GM18907 (cell line): ENCODE results near the gene SUGP2.
A peak's percentile ranks its signal among the peaks of the same experiment; 100 is the strongest.

Source experiments
- ATAC-seq: cut with Tn5 transposase; IDR thresholded peaks from one replicate; pipeline ENCODE4 v1.9.1; 2021; ENCODE audit warnings: mild to moderate bottlenecking, moderate library complexity; ENCODE audit not compliant: unreplicated experiment

SUGP2 gene

DNA sequence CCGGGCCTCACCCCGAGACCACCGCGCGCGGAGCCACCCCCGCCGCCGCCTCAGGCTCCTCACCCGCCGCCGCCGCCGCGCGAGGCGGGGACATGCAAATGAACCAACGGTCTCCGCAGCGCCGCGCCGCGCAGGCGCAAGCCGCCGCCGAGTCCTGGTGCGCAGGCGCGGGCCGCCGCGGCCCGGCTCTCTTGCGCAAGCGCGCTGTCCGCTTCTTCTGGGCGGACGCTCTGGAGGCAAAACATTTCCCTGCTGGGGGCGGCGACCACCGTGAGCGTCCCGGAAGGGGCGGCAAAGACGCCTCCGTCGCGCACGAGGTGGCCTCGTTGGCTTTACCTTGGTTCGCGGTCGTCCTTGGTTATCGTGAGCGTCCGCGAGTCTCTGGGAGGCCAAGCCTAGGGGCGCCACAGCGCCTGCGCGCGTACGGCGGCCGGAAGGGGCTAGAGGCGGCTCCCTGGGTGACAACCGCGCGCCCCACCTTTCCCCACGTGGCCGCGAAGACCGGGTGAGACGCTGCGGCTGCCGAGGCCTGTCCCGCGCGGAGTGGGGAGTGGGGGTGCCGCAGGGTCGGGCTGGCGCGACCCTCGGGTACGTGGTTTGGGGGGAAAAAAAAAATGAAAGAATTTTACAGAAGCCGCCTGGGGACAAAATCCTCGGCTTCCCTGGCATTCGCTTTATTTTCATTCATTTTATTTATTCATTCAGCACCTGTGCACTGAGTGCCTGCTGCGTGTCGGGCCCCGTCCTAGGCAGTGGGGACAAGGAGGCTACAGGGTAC, at the start of gene SUGP2, which contains the start of gene ARMC6:
SUGP2 (minus strand) TSS at position 92 of the 778 bp plus-strand sequence. CDS start 2,446 bp downstream, outside the sequence.
ARMC6 (plus strand) TSS at position 178 of the 778 bp plus-strand sequence. CDS start 607 bp downstream, outside the sequence.
- ATAC-seq: peak; percentile 72

GRCh38 chr19:19081642-19082151, 48.4 kb upstream of the SUGP2 start:
- ATAC-seq: no peak

GRCh38 chr19:19079571-19079970, 46.3 kb upstream of the SUGP2 start:
- no peak for ATAC-seq

DNA sequence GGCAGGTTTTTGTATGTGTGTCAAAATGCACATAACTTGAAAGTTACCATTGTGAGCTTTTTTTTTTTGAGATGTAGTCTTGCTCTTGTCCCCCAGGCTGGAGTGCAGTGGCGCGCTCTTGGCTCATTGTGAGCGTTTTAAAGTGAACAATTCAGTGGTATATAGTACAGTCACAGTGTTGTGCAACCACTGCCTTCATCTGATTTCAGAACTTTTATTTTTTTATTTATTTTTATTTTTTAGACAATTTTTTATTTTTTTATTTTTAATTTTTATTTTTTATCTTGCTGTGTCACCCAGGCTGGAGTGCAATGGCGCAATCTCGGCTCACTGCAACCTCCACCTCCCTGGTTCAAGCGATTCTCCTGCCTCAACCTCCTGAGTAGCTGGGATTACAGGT, 45.5 kb upstream of the SUGP2 start:
- ATAC-seq: no peak

GRCh38 chr19:19077103-19077502, 43.8 kb upstream of the SUGP2 start:
- ATAC-seq: no peak

DNA sequence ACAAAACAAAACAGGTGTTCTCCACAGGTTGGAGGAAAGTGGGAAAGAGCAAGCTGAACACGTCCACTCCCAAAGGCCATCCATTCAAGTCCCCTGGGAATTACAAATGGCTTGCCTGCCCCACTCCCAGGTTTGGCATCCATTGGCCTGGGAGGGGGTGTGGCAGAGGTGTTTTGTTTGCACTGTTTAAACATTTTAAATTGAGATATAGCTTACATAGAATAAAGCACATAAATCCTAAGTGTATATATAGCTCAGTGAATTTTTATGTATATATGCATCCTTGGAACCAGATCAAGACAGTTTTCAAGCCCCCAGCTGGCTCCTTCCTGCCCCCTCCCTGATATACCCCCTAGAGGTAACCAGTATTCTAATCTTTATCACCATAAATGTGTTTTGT, 43.2 kb upstream of the SUGP2 start:
- ATAC-seq: no peak

- no peak for ATAC-seq
Observed at GRCh38 chr19:19075126-19075525, 41.8 kb upstream of the SUGP2 start.

DNA sequence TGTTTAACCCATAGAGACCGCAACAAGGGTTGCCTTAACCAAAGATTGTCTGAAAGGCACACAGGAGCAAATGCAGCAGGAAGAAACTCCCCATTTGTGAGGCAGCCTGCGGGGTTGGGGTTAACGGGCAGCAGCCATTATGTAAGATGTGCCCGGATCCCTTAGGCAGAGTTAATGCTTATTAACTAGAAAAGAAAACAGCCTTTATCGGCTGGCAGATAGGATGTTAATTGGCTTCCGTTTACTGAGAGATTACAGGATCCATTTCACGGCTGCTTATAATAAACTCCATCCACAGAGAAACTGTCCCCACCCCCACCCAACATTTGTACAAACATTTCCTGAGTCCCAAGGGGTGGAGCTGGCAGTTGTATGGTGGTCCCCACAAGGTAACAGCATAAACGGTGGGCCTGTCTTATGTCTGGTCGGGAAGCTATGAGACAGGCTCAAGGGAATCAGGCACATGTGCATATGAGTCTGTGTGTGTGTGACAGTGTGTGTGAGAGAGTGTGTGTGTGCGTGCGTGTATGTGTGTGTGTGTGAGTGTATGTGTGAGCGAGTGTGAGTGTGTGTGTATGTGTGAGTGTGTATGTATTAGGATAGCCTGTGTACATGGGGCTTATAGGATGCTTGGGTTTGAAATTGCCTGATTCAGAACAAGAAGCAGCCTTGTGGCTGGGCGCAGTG, 41.0 kb upstream of the SUGP2 start:
- no peak for ATAC-seq

DNA sequence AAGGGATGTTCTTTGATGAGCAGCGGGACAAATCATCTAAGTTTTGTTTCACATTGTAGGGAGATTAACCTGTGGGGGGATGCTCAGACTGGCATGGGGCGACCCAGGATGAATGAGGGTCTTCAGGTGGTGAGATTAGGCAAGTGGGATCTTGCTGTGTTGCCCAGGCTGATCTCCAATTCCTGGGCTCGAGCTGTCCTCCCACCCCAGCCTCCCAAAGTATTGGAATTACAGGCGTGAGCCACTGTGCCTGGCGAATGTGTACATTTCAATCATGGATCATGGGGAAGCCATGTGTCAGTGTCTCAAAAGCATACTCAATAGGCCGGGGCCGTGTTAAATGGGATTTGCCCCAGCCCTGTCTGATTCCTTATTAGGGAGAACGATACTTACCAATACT, 38.6 kb upstream of the SUGP2 start:
- no peak for ATAC-seq

DNA sequence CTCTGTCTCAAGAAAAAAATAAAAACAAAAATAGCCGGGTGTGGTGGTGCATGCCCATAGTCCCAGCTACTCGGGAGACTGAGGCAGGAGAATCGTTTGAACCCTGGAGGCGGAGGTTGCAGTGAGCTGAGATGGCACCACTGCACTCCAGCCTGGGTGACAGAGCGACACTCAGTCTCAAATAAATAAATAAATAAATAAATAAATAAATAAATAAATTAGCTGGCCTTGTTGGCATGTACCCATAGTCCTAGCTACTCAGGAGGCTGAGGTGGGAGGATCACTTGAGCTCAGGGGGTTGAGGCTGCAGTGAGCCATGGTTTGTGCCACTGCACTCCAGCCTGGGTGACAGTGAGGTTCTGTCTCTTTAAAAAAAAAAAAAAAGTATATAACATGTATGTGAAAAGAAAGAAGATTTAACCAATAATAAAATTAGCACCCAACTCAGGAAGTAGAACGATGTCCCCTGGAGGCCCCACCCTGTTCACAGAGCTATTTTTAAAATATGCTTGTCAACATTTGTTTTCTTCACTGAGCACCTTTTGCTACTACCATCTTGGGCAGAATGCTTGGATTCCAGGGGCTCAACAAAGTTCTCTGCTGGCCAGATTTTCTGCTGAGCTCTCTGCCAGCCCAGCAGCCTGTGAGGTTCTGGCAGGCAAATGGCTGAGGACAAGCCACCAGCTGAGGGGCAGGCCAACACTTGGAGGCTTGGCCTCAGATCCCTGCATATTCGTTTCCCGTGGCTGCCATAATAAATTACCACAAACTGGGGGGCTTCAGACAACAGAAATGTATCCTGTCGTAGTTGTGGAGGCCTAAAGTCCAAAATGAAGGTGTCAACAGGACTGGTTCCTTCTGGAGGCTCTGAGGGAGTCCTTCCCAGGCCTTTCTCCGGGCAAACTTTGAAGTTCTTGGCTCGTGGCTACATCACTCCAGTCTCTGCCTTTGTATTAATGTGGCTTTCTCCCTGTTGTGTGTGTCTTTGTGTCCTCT, 35.6 kb upstream of the SUGP2 start:
- ATAC-seq: no peak

DNA sequence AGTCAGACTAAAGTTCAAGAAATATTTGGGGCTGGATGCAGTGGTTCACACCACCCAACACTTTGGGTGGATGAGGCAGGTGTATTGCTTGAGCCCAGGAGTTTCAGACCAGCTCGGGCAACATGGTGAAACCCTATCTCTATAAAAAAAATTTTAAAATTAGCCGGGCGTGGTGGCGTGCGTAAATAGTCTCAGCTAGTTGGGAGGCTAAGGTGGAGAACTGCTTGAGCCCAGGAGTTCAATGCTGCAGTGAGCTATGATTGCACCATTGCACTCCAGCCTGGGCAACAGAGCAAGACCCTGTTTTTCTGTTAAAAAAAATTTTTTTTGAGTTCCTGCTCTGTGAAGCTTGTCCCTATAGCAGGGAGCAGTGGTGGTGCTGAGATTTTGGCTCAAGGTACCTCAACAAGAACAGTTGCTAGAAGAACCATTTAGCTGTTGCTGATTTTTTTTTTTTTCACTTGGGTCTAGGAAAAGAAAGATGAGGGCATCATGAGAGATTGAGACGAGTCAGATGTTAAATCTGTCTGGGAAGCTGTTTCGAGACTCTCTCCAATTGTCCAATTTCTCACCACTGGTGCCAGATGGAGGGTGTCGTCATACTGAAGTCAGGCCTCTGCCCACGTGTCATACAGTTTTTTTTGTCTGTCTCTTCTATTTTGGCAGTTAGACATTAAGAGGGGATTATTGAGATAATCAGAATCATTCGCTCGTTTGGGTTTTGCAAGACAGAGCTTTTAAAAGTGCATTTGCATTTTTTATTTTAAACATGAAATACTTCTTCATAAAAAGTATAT, 34.2 kb upstream of the SUGP2 start:
- ATAC-seq: no peak

DNA sequence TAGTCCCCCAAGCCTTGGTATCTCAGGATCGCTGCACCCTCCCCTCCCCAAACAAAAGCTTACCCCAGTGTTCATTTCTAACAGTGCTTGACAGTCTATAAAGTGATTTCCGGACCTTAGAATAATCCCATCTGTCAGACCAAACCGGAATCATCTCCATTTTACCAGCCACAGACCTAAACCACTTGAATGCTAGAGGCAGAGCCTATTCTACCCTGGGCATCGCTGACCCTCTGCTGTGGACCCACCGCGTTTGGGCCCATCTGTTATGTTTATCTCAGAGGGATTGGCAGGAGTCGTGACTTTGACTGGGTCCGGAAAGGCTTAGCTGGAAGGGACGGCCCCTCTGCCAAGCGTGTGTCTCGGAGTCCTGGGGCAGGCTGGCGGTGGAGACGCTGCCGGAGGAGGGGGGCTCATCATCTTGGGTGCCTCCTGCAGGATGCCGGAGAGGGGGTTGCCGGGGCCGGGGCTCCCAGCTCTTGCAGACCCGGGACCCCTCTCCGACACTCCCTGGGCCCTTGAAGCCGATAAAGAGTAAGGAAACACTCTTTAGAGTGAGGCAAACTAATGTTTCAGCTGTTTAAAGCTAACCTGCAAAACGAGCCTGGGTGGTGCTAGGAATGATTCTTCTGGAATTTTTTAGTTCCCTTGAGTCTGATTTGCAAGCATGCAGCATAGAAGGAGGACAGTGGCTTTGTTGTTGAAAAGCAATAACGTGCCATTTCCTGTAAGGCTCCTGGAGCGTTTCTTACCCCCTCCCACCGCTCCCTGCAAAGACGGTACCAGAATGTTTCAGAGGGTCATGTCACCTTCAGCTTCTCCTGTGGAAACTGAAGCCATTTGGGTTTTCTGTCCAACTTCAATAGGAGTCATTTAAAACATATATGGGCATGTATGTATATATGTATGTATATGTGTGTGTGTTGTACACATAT, 31.8 kb upstream of the SUGP2 start:
- ATAC-seq: no peak

GRCh38 chr19:19064098-19064722, 30.9 kb upstream of the SUGP2 start:
- peak; percentile 10 for ATAC-seq

- ATAC-seq: peak; percentile 93
Observed at GRCh38 chr19:19063183-19064097, 30.1 kb upstream of the SUGP2 start, which contains the start of gene SLC25A42. Gene SLC25A42, plus strand, starts transcription at chr19:19063994. Its CDS starts 32,131 bp downstream, at chr19:19096125.

GRCh38 chr19:19062454-19063182, 29.3 kb upstream of the SUGP2 start:
- no peak for ATAC-seq

- ATAC-seq: no peak
Observed at GRCh38 chr19:19061506-19061905, 28.2 kb upstream of the SUGP2 start.
